NCI-H1436 treated with DMSO at 0.1 percent for 48 hours (cell line): ENCODE results near the gene ENTPD1.
"Not testable (repeated sequence)": the region's sequence is repeated elsewhere in the genome, so short reads cannot be mapped to it uniquely, and the experiment has no call there.

Source experiments
- DNase-seq: peaks from one replicate; lab custom pipeline; 2025; lab: John Stamatoyannopoulos, UW

ENTPD1 gene, protein sequence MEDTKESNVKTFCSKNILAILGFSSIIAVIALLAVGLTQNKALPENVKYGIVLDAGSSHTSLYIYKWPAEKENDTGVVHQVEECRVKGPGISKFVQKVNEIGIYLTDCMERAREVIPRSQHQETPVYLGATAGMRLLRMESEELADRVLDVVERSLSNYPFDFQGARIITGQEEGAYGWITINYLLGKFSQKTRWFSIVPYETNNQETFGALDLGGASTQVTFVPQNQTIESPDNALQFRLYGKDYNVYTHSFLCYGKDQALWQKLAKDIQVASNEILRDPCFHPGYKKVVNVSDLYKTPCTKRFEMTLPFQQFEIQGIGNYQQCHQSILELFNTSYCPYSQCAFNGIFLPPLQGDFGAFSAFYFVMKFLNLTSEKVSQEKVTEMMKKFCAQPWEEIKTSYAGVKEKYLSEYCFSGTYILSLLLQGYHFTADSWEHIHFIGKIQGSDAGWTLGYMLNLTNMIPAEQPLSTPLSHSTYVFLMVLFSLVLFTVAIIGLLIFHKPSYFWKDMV

GRCh38 chr10:95756041-95756761 is at the start of gene ENTPD1:
ENTPD1 (plus strand) TSS chr10:95756163; CDS start chr10:95756240, 77 bp downstream.
- DNase-seq, result no peak

- DNase-seq, result no peak
Observed at GRCh38 chr10:95706573-95706972, 49.4 kb upstream of the ENTPD1 start.

GRCh38 chr10:95706990-95707389 is 49.0 kb upstream of the ENTPD1 start:
- DNase-seq, result no peak

- DNase-seq, result no peak
Observed at GRCh38 chr10:95711492-95711891, 44.5 kb upstream of the ENTPD1 start.

DNA sequence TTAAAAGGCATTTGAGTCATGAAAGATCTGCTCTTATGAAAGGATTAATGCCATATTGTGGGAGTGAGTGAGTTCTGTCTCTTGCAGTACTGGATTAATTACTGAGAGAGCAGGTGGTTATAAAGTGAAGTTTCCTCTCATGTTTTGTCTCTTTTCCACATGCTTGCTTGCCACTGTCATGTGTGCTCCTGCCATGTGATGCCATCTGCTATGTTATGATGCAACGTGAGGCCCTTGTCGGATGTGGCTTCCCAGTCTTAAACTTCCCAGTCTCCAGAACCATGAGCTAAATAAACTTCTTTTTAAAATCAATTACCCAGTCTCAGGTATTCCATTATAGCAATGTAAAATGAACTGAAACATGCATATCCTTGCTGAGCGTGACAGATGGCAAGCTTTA is 39.5 kb upstream of the ENTPD1 start:
- DNase-seq, result no peak

GRCh38 chr10:95716866-95717265 is 39.1 kb upstream of the ENTPD1 start:
- no peak for DNase-seq

- DNase-seq, result not testable (repeated sequence)
Observed at GRCh38 chr10:95720745-95721144, 35.2 kb upstream of the ENTPD1 start.

- DNase-seq, result not testable (repeated sequence)
Observed at GRCh38 chr10:95722496-95722895, 33.5 kb upstream of the ENTPD1 start.

DNA sequence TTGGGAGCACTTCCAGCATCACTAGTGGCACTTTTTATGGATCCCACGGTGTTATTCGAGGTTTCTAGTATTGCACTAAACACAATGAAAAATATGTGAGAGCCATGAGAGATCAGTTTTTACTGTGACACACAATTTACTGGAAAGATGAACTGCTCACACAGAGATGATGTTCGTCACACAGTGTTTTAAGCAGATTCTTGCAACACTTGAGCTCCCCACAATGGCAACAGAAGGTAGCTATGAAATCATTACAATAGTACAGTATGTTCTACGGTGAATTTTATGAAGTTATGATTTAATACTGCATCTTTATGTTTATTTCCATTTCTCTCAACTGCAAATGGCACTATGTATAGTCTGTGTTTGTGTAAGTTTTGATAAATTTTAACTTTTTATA is 27.4 kb upstream of the ENTPD1 start:
- no peak for DNase-seq

GRCh38 chr10:95729323-95730055 is 26.5 kb upstream of the ENTPD1 start:
- no peak for DNase-seq

DNA sequence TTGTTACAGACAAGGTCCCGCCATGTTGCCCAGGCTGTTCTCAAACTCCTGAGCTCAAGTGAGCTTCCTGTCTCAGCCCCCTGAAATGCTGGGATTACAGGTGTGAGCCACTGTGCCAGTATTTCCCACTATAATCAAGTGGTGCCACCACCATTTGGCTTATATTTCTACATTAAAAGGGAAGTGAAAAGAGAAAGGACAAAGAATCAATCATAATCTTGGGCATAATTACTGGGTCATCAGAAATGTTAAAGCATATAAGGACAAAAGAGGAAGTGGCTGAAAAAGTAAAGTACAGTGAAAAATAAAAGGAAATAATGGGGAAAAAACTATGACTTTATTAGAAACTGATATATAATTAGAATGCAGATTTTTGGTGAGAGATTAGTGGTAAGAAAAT is 25.7 kb upstream of the ENTPD1 start:
- DNase-seq, result no peak

DNA sequence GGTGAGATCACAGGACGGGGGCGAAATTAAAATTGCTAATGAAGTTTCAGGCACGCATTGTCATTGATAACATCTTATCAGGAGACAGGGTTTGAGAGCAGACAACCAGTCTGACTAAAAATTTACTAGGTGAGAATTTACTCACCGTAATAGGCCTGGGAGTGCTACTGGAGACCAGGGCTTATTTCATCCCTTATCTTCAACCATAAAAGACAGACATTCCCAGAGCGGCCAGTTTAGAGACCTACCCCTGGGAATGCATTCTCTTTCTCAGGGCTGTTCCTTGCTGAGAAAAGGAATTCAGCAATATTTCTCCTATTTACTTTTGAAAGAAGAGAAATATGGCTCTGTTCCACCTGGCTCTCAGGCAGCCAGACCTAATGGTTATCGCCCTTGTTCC is 23.1 kb upstream of the ENTPD1 start:
- not testable (repeated sequence) for DNase-seq

DNA sequence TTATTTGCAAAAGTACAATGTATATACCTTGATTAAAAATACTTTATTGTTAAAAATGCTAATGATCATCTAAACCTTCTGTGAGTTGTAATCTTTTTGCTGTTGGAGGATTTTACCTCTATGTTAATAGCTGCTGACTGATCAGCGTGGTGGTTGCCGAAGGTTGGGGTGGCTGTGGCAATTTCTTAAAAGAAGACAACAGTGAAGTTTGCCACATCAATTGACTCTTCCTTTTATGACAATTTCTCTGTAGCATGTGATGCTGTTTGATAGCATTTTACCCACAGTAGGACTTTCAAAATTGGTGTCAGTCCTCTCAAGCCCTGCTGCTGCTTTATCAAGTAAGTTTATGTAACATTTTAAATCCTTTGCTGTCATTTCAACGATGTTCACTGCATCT is 16.9 kb upstream of the ENTPD1 start:
- DNase-seq, result no peak

DNA sequence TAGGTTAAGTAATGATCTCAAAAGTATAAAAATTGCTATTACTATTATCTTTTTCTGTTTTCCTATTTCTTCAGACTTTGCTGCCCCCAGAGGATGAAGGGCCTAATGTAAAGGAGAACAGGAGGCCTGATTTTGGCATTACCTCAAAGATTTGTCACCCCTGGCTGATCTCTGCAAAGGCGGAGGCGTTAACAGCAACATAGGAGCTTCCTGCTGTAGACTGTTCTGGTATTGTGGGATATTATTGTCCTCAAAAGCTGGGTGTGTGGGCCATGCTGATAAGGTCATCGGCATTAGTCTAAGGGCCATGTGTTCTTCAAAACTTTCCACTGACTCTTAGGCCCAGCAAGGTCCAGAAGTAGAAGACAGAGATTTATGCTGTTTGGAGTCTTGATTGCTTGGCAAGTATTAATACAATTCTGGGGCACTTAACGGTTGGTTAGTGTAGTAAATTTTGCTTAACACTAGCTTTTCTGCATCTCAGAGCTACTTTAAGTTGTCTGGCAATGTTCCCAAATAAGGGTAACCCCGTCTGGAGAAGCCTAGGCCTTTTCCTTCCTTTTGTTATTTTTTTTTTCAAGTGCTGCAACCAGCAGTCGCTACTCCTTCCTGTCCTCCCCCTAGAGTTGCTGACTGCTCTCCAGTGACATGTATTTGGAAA is 14.0 kb upstream of the ENTPD1 start:
- no peak for DNase-seq

DNA sequence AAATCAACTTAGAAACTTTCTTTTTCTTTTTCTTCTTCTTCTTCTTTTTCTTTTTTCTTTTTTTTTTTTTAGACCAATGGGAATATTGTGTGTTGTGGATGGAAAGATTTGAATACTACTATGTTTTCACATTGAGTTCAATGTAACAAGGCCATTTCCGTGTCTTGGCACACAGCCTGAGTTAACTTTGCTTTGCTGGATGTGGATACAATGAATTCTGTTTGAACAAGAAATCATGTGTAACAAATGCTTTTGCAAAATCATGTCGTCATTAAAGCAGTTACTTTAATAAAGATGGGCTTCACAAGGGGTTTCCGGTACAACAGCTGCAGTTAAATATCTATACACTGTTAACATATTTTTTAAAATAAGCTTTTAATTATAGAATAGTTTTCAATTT is 13.5 kb upstream of the ENTPD1 start:
- no peak for DNase-seq

DNA sequence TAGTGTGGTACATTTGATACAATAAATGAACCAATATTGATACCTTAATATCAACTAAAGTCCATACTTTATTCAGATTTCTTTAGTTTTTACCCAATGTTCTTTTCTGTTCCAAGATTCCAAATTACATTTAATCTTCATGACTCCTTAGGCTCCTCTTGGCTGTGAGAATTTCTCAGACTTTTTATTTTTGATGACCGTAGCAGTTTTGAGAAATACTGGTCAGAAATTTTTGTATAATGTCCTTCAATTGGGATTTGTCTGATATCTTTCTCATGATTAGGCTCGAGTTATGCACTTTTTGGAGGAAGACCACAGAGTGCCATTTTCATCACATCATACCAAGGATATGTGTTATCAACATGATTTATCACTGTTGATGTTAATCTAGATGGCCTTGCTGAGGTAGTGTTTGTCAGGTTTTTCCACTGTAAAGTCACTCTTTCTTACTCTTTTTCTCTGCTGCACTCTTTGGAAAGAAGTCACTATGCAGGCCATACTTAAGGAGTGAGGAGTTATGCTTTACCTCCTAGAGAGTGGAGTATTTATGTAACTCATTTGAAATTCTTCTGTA is 12.9 kb upstream of the ENTPD1 start:
- no peak for DNase-seq

- DNase-seq, result no peak
Observed at GRCh38 chr10:95745501-95745900, 10.5 kb upstream of the ENTPD1 start.

DNA sequence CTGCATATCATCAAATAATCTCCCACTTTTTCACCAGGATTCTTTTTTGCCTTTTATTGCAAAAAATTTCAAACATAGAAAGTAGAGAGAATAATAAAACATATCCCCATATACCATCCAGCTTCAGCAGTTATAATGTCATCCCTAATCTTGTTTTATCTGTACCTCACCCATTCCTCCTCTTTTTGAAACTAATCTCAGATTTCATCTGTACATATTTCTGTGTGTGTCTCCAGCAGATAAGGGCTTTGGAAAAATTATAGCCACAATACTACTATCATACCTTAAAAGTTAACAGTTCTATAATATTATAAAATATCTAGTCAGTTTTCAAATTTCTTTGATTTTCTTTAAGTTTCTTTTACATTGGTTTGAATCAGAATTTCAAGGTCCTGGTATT is 7.6 kb upstream of the ENTPD1 start:
- no peak for DNase-seq

GRCh38 chr10:95755511-95756004 is 405 bp upstream of the ENTPD1 start:
- DNase-seq, result no peak

- DNase-seq, result no peak
Observed at GRCh38 chr10:95756809-95757684, 1.1 kb downstream of the ENTPD1 start.
